RCC 7860 (cell line): ENCODE results near the gene NR1D1.

ENCODE experiments used
- DNase-seq: peaks from one replicate; pipeline ENCODE4 v3.0.0-alpha.2; 2015; ENCODE audit warnings: low spot score
- FAIRE-seq: peaks from 2 replicates; lab custom pipeline; 2012; peaks lifted over from hg19 to GRCh38; lab: Jason Lieb, UNC

NR1D1 gene

DNA sequence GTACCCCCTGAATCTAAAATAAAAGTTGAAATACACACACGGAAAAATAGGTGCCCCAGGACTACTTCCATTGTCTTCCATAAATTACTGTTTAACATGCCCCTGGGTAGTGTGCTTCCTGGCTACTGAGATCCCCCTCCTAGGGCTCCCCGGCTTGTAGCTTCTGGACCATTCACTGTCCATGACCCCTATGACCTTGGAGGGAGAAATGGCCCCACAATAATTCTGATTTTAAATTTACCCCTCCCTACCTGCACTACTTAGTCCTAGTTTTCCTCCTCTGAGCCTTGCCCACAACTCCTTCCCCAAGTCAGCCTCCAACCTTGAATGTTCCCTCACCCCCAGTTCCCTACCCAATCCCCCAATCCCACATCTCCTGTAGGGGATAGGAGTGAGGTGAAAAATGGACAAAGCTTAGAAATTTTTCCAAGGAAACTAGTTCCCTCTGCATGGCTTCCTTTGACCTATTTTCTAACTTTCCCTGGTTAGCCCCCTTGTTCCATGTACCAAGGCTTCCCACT, 11.9 kb upstream of the NR1D1 start:
- FAIRE-seq: no peak
- DNase-seq: no peak

DNA sequence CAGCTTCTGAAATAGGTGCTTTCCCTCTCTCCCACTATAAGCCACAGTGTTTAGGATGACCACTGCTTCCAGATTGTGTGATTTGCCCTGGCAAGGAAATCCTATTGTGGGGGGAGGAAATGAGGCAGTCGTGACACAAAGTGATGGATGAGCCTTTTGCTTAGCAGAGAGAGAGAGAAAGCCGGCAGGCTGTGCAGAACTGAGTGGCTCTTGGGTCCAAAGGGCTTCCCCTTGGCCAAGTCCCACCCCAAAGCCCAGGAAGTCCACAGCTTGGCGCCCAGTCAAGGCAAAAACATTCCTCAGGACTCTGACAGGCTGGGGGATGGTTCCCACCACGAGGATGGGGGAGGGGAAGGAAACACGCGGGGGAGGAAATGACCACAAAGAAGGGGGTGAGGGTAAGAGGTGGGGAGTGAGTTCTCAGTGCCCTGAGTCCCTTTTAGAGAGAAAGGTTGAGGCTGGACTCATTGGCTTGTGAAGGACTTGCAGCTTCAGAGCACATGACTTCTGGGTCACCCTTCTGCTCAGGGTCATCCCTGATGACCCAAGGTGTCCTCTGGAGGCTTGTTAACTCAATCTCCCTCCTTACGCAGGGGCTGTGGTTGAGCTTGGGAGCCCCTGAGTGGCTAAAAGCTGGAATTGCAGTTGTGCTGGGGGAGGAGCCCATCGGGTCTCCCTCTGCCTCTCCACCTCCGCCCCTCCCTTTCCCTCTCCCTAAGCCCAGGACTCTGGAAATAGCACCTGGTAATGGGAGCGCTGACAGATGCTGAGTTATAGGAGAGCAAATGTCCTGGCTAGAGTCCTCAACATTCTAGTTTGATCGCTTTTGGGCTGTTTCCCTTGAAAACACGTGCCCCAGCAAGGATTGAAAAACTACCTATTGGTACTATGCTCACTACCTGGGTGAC, 11.1 kb upstream of the NR1D1 start:
- FAIRE-seq: peak; percentile 83

DNA sequence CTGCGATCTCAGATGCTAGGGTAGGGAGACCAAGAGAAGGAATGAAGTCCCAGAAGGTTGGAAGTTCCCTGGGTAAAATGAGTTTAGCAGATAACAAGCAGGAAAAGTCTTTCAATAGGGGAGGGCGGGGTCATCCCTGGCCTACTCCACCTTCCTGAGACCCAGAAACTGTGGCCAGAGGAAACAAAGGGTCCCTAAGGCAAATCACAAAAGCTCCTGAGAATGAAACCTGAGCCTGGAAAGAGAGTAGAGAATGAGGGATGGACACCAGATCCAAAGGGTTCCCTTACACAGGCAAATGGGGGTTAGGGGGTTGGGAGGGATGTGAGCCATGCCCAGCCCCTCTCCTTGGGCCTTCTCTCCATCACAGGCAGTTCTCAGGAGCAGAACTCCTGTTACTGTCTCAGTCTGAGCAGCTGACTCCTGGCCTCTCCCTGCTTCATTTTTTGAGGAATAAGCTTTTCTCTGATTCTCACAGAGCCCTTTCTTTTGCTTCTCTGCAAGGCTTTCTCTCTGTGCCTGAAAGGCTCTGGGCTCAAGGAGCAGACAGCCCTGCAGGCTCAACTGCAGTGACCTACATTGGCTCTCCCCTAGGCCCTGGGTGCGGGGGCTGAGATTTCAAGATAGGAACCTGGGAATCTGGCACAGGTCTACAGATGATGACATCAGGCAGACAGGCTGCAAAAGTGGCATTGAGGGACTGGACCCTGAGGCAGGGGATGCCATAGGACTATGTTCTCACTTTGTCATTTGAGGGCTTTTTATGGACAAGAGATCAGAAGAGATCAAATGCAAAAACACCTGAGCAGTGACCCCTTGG, 9.8 kb upstream of the NR1D1 start:
- DNase-seq (no peak), FAIRE-seq (no peak)

More for the DNA sequence above, 11.1 kb upstream of the NR1D1 start:
- peak; percentile 96 for DNase-seq

DNA sequence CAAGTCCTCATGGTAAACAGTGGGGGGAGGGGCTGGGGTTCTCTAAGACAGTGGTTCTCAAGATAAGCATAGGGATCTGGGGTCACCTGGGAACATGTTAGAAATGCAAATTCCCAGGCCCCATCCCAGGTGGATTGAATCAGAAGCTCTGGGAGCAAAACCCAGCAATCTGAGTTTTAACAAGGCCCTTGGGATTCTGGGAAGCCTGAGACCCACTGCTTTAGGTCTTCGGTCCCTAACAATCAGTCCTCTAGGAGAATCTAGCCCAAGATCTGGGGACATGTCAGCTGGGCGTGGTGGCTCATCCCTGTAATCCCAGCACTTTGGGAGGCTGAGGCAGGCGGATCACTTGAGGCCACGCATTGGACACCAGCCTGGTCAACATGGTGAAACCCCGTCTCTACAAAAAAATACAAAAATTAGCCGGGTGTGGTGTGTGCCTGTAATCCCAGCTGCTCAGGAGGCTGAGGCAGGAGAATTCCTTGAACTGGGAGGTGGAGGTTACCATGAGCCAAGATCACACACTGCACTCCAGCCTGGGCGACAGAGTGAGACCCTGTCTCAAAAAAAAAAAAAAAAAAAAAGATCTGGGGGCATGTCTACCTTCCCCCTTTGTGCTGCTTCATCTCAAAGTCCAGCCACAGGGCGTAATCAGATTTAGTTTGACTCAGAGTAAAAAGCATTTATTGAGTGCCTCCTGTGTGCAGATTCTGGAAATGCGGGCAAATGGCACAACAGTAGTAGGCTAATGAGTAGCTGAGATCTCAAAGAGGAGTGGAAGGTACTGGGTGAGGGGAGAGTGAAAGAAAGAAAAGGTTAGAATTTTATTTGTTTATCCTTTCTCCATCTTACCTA, 8.8 kb upstream of the NR1D1 start:
- FAIRE-seq: no peak

DNA sequence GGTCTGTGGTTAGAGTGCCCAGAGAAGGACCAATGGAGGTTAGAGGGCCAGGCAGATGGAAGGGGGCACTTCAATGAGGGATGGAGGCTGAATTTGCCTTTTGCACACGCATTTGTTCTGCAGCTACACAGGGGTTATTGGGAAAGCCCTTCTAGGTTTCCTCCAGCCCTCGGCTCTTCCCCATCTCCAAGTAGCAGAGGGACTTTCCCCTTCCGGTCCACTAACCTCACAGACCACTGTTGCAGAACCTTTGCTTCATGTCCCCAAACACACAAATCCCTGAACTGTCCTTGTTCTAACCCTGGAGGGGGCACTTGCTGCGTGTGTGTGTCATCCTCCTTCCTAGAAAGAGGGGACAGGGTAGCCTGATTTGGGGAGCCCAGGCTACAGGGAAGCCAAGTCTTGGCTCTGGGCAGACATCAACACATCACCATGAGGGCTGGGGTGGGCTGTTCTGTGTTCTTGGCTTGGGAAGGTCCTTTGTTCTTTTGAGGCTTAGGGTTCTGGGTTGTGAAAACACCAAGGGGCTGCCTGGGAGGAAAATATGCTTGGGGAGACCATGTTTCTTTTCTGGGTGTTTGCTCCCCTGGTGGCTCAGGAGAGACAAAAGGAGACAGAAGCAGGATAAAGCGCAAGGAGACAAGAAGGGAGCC, 7.3 kb upstream of the NR1D1 start:
- DNase-seq (no peak), FAIRE-seq (no peak)

More for the DNA sequence above, 8.8 kb upstream of the NR1D1 start:
- no peak for DNase-seq

DNA sequence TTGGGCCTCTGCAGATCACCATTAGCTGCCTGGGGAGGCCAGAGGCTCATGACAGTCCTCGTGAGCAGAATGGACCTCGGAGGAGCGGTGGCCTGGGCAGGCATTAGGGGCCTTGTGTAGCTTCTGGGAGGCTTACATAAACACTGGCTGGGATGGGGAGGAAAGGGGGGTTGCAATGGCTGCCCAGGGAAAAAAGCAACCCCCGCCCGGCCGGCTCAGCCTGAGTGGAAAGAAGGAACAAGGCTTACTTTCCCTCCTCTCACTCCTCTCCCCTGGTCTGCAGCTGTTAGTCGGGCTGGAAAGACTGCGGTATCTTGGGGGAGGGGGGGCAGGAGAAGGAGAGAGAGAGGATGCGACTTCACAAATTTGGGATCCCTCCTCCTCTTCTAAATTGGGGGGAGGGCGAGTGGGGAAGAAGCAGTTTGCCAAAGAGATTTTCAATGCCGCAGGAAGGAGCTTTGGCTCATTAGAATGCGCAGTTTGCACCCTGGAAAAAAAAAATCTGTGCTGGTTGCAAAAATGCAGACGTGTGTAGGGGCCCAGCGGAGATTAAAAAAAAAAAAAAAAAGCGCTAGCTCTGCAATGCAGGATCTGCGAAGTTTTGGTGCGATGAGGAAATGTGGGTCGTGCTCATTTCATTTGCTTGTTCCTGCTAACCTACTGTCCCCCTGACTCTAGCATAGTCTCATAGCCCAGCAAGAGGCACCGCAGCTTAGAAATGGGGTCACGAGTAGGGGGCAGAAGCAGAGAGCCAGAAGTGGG, 6.6 kb upstream of the NR1D1 start:
- FAIRE-seq (no peak), DNase-seq (no peak)

DNA sequence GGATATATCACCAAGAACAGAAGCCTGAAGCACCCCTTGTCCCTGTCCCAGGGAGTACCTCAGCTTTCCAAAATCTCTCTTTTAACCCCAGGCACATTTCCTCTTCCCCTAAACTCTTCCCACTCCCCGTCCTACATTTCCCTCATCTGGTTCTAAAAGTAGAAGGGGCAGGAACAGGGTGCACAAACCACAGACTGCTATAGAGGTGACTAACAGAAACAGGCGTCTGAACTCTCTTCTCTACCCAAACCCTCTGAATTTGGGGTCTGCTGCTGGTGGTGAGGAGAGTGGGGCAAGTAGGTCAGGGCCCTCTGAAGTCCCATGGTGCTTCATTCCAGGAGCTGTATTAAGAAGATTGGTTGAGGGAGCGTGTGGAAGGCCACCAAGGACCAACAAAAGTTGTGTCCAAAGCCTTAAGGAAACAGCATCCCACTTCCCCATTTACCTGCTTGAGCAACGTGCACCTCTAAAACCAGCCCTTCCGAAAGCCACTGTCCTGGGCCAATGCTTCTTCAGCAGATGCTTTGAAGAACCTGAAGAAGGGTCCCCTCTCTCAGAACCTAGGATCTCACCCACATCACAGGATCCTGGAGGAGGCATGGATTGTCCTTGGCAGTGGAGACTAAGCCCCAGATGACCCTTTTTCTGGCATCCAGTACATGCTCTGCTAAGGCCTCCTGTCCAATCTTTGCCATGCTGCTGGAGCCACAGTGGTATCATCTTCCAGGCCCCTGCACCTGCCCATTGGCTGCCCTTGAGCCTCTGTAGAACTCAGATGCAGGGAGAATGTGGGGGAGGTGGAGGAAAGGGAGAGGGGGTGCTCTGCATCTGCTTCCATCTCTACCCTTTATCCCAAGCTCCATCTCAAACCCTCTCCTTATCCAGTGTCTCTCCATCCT, 5.7 kb upstream of the NR1D1 start:
- FAIRE-seq (no peak), DNase-seq (no peak)

DNA sequence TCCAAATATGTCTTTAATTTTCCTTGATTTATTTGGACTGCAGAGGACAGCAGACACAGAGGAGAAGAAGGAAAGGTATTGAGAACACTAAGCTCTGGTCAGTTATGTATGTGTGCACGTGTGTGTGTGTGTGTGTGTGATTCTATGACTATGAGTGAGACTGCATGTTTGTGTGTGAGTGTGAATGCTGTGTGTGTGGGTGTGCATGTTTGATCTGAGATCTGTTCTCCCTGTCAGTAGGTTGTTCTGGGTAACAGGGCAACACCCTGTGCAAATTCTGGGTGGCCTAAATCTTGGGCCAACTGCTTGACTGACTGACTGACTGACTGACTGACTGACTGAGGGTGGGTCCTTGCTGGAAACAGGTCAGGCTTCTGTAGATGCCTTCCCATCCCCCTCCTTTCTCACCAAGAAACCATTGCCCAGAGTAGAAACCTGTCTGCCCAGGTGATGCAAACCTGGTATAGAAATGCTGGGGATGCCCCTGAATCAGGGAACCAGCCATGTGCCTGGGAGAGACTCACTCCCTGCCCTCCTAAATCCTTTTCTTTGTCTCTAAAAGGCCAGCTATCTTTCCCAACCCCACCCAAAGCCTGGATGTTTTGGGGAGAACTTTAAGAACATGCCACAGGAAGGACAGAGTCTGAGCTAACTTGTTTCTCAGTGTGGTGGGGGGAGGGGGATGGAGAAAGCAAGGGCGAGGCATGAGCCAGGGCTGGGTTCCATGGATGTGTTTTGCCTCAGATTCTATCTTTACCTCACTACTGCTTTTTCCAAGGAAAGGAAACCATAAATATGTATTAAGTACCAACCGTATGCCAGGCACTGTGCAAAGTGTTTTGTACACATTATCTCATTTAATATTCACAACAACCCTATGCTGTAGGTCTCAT, 4.5 kb upstream of the NR1D1 start:
- FAIRE-seq (no peak), DNase-seq (no peak)

DNA sequence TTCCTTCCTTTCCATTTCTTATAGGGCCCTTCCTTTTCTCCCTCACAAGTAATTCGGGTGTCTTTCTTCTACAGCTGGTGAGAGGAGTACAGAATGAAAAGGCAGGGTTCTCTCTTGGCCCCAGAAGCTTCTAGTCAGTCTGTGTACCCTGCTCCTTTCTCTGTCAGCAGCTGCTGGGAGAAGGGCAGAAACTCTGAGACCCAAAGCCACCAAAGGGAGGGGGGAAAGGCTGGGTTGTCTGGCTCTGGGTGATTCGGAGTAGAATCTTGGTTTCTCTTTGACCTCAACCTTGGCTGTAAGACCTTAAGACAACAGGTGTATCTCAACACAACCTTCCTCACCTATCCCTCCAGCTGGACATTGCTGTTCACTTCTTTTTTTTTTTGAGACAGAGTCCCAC, 3.3 kb upstream of the NR1D1 start:
- FAIRE-seq (no peak), DNase-seq (no peak)

DNA sequence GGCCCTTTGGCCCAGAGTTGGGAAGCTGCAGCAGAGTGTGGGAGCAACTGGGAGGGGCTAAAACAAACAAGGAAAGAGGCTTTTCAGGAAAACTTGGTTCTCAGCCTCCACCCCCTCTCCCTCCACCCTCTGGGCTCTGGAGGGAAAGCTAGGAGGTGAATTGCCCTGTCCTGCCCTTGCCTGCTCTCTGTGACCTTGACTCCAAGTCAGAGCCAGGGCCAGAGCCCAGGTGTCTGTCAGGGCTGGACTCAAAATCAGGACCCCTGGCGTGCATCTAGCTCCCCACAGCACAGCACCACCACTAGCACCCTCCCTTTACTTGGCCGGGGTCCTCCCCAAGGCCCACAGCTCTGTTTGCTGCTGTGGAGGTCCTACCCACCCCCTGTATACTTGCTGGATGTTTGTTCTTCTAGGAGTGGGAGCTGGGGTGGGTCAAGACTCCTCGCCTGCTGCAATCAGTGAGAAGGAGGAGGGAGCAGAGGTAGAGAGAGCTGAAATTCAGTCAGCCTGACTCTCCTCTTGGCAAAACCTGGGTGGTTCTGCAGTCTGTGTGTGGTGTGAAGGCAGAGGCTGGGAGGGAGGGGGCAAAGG, 2.8 kb upstream of the NR1D1 start:
- DNase-seq (no peak), FAIRE-seq (no peak)

DNA sequence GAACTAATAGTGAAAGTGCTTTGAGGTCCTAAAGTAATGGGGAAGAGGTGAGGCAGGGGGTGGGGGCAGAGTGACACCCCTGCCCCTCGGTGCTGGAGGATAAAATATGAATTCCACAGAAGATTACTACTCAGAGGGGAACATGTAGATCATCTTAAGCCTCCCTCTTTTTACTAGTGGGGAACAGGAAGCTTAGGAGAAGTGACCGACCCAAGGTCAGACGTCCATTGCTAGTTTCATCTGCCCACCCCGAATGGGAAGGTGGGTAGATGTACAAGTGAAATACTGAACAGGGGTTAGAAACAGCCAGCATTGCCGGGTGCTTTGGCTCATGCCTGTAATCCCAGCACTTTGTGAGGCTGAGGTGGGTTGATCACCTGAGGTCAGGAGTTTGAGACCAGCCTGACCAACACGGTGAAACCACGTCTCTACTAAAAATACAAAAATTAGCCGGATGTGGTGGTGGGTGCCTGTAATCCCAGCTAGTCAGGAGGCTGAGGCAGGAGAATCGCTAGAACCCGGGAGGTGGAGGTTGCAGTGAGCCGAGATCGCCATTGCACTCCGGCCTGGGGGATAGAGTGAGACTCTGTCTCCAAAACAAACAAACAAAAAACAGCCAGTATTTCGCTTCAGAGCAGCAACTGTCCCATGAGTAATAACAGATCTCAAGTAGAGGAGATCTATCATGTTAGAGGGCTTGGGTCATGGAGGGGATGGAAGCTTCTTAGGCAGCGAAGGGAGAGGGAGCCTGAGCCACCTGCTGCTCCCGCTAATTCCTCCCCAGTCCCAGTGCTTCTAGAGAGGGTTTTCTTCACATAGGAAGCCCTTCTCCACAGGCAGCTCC, 1.2 kb upstream of the NR1D1 start:
- FAIRE-seq: no peak
- DNase-seq: no peak

DNA sequence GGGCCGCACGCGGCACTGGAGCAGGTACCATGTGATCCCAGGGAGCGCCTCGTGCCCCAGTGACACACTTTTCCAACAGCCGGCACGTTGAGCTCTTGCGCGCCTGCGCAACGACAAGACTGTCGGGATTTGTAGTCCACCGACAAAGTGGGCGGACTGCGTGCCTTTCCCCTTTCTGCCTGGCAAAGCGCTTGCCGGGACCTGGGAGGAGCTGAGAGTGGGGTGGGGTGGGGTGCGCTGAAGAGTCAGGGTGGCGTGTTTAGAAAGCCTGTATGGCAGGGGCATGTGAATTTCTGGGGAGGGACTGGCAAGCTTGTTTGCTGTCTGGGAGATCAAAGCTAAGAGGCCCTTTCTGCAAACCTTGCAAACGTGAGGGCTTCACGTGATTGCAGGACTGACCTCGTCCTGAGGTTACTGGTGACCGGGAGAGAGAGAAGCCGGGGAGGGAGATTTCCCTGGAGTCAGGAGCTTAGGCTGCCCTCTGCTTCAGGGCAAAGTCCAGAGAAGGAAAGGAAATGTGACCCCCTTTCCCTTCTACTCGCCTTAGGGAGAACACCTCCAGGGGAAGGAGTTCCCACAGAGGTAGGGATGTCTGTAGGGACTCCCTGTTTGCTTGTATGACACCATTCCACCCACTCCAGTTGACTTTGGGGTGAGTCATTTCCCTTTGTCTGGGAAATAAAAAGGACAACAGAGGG, 429 bp upstream of the NR1D1 start:
- FAIRE-seq (peak; percentile 74), DNase-seq (peak; percentile 94)

DNA sequence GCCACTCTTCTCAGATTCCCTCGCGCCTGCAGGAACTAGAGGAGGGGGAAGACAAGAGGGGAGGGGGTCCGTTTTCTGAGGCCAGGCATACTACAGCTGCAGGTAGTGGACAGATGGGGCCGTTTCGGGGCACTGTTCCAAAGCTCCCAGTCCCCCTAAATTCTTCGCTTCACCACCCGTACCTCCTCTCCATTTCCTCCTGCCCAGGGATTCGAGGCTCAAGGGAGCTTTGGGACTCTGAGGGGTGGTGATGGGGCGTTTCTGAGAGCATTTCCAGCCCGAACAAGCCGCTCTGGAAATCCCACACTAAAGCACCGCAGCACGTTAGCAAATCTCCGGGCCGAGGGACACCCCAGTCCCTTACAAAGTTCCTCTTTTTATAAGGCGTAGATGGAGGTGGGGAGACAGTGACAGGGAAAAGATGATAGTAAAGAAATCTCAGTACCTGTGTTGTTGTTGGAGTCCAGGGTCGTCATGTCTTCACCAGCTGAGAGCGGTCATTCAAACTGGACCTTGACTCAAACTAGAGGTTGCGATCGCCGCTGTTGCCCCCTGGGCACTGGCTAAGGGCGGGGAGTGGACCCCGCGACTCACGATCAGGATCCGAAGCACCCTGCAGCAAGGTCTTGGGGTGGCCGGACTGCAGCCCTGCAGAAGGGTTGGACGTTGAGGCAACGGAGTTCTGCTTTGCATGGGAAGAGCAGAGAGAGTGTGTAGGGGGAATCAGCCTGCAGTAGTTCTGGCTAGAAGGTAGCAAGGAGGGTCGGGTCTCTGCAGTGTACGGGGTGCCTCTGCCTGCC, 570 bp downstream of the NR1D1 start:
- DNase-seq (no peak), FAIRE-seq (no peak)

DNA sequence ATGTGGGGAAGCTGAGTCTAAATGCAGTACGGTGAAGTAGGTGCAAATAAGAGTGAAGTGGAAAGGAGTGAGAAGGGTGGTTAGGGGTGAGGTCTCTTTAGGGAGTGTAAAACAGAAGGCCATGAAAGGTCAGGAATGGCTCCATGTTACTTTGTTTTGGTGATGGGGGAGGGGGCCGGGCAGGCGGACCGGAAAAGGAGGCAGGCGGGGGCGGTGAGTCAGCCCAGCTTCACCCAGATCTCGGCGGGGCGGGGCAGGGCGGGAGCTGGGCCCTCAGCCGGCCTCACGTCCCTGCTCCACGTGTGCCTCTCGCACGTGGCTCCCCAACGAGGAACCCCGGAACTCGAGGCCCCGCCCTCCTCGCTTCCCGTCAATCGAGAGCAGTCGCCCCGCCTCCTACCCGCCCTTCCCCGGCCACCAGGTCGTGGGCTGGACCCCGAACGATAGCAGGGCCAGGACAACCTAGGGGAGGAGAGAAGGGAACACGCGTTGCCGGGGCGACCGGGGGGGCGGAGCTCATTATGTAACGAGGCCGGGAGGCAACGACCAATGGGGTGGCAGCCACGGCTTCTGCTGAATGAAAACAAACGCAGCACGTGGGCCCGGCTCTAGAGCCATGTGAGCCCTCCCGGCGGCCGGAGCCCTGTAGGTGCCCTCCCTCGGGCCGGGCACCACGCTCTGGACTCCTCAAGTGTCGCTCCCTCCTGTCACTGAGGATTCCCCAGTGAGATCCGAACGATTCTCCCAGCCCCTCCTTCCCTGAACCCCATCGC, 1.4 kb downstream of the NR1D1 start:
- DNase-seq (peak; percentile 97), FAIRE-seq (peak; percentile 78)
